Stimulated activated CD4-positive, alpha-beta T cell treated with anti-CD3 and anti-CD28 coated beads, Interleukin-4, amount 100 ng/mL, for 48 hours (primary cell): ENCODE measurements around the gene FGD6.
A peak's percentile ranks its signal among the peaks of the same experiment; 100 is the strongest.
"Not testable (repeated sequence)": the region's sequence is repeated elsewhere in the genome, so short reads cannot be mapped to it uniquely, and the experiment has no call there.

ENCODE experiments used
- DNase-seq, 2 donors: peaks; one replicate each; pipeline ENCODE4 v3.0.0-alpha.2; 2020; ENCODE audit warnings: low read depth in 2 of 2

The FGD6 gene

GRCh38 chr12:95234187-95234586, 16.9 kb upstream of the FGD6 start:
- not testable (repeated sequence) for DNase-seq

GRCh38 chr12:95231190-95231589, 13.9 kb upstream of the FGD6 start:
- no peak for DNase-seq

GRCh38 chr12:95230313-95230712, 13.0 kb upstream of the FGD6 start:
- no peak for DNase-seq

- no peak for DNase-seq
Measured at GRCh38 chr12:95229636-95230035, 12.4 kb upstream of the FGD6 start.

GRCh38 chr12:95228617-95229016, 11.3 kb upstream of the FGD6 start:
- DNase-seq: no peak

- no peak for DNase-seq
Measured at GRCh38 chr12:95227818-95228356, 10.6 kb upstream of the FGD6 start.

GRCh38 chr12:95225645-95226212, 8.5 kb upstream of the FGD6 start:
- no peak for DNase-seq

GRCh38 chr12:95224202-95225170, 7.2 kb upstream of the FGD6 start:
- DNase-seq: no peak

GRCh38 chr12:95220726-95221125, 3.5 kb upstream of the FGD6 start:
- no peak for DNase-seq

- DNase-seq: no peak
Measured at GRCh38 chr12:95220190-95220589, 2.9 kb upstream of the FGD6 start.

- DNase-seq: peak; percentile 20 to 44
Measured at GRCh38 chr12:95218150-95219133, 1.2 kb upstream of the FGD6 start.

GRCh38 chr12:95216711-95217376, 423 bp downstream of the FGD6 start:
- peak in 1 of 2 donors; percentile 18 for DNase-seq

GRCh38 chr12:95215949-95216348, 1.3 kb downstream of the FGD6 start:
- no peak for DNase-seq

GRCh38 chr12:95214466-95214865, 2.8 kb downstream of the FGD6 start:
- no peak for DNase-seq

- no peak for DNase-seq
Measured at GRCh38 chr12:95213928-95214327, 3.3 kb downstream of the FGD6 start.

GRCh38 chr12:95213119-95213518, 4.1 kb downstream of the FGD6 start:
- DNase-seq: no peak

GRCh38 chr12:95212586-95212985, 4.7 kb downstream of the FGD6 start:
- no peak for DNase-seq

- no peak for DNase-seq
Measured at GRCh38 chr12:95208678-95209077, 8.6 kb downstream of the FGD6 start.

GRCh38 chr12:95207407-95207806, 9.9 kb downstream of the FGD6 start:
- no peak for DNase-seq

- DNase-seq: no peak
Measured at GRCh38 chr12:95206916-95207315, 10.4 kb downstream of the FGD6 start.

GRCh38 chr12:95205685-95206084, 11.6 kb downstream of the FGD6 start:
- no peak for DNase-seq
